ENCODE measurements around the gene HOXA11.

HOXA11 gene

GRCh38 chr7:27194686-27195379, 9.8 kb upstream of the HOXA11 start:
- DNase-seq, result no peak
- intact Hi-C loops (cut with DNase I), result loop anchor here (5.0 kb wide), 2 partner anchors 577 to 882 kb away; no protein-coding TSS in a partner anchor

DNA sequence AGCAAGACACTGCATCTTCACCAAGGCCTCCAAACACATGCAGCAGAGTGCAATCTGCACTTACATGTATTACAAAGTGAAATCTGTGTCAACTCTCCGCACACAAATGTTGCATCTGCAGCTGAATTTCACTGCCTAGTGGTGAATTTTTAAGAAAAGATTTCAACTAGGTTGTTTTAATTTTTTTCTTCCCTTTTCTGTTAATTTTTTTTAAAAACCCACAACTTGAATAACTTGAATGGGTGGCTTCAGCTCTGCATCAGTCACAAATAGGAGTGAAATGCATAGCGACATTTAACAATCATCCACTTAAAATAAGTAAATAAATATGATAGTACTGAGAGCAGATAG, 8.9 kb upstream of the HOXA11 start:
- DNase-seq, result no peak
- intact Hi-C loops (cut with DNase I), result no loop called here

DNA sequence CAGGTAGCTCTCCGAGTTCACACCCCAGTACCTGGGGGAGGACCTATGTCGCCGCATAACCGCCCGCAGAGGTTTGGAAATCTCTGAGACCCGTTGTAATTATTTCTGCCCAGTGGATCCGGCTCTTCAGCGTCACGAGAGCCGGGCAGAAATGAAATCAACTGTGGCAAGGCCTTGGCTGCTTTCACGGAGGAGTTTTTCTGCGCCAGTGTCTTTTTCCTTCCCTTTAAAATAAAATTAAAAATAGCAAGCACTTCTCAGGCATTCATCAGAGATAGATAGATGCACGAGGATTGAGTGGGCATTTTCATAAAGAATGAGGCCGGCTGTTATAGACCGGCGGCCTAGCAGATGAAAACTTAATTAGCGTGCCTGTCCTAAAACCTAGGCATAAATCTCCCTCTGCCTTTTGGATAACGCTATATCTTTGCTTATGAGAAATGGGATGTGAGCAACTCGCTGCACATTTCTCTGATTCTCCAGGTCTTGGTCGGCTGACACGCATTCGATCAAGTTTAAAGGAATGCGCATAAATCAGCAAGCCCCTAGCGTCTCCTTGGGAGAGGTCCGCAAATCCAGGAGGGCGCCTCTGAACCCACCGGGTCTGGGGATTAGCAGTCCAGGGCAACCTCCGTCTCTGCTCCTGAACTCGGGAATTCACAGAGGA, 8.4 kb upstream of the HOXA11 start:
- peak in 2 of 10 donors; percentile 1 to 30 for DNase-seq
- intact Hi-C loops (cut with DNase I), result no loop called here

DNA sequence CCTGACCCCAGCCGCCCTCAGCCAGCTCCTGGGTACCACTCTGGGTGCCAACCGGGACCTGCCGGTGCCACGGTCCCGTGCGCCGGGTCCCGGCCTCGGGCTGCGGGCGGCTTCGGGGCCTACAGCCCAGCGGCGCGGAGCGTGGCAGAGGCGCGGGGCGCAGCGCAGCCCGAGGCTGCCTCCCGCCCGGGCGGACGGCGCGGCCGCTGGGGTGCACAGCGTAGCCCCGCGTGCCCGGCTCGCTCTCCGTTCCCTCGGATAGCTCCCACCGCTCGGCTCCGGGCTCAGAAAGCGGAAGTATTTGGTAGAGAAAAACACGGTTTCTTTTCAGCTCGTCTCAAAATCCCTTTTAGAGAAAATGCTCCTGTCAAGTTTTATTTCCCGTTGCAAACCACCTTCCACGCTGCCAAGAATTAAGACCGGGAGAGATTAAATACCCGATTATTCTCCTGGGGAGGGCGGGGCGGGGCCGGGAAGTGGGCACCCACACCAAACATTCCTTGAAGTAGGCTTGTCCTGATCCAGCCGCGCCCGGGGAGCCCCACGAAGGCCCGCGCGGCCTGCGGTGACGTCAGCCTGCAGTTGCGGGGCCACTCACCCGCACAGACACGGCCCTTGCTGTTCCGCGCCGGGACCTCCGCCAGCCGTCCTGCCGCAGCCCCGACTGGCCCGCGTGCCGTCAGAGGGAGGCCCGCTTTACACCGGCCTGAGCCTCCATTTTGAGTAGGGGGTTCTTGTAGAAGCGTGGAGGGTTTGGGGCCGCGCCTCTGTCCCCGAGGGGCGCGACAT, 7.7 kb upstream of the HOXA11 start:
- DNase-seq, result peak in 3 of 10 donors; percentile 1 to 52 (median 21)
- intact Hi-C loops (cut with DNase I), result no loop called here

GRCh38 chr7:27191833-27192545, 7.0 kb upstream of the HOXA11 start:
- intact Hi-C loops (cut with DNase I), result no loop called here
- DNase-seq, result peak in 3 of 10 donors; percentile 5 to 83 (median 67)

- peak in 2 of 10 donors; percentile 18 to 66 for DNase-seq
- intact Hi-C loops (cut with DNase I), result no loop called here
These were observed 6.2 kb upstream of the HOXA11 start for GRCh38 chr7:27191161-27191731.

- intact Hi-C loops (cut with DNase I), result no loop called here
- peak in 1 of 10 donors; percentile 41 for DNase-seq
These were observed 5.1 kb upstream of the HOXA11 start for GRCh38 chr7:27189997-27190748.

GRCh38 chr7:27189295-27189996, 4.4 kb upstream of the HOXA11 start:
- DNase-seq, result peak in 2 of 10 donors; percentile 3 to 56
- intact Hi-C loops (cut with DNase I), result no loop called here

GRCh38 chr7:27188386-27189294, 3.6 kb upstream of the HOXA11 start:
- intact Hi-C loops (cut with DNase I), result no loop called here
- DNase-seq, result peak in 2 of 10 donors; percentile 5 to 61

DNA sequence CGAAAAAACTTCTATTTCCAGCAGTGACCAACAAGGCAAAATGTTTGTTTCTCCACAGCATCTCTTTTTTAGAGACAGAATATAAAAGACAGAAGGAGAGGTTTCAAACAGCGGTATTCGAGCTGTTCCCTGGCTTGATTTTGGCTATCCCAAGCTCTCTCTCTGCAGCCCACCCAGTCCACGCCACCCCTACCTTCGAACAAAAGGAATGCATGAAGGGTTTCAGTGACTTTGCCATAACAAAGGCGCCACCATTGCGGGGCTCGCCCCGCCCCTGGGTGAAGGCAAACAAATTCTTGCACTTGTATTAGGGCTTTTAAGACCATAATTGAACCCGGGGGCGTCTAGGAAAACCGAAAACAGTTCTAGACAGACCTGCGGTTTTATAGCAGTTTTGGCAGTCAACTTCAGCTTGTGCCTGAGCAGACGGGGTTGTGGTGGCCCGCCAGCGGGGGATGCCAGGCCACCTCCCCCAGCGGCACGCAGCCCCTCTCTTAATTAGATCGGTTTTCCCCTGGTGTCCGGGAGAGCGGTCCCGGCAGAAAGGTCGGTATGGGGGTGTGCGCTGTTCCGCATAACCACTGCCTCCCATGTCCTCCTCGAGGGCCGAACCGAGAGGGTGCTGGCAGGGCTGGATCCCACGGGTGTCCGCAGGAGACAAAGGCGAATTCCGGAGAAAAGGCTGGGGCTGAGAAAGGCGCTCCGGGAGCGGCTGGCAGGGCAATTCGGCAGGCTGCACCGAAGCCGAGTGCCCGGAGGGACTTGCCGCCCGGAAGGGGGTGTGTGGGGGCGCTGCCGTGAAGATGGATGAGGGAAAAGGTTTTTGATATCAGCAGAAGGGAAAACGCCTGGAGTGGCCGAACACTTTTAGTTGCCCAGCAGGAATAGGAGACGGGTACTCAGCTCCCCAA, 2.7 kb upstream of the HOXA11 start:
- intact Hi-C loops (cut with DNase I), result no loop called here
- DNase-seq, result peak in 3 of 10 donors; percentile 9 to 72 (median 68)

GRCh38 chr7:27186668-27187474, 1.8 kb upstream of the HOXA11 start:
- intact Hi-C loops (cut with DNase I), result no loop called here
- peak in 1 of 10 donors; percentile 26 for DNase-seq

DNA sequence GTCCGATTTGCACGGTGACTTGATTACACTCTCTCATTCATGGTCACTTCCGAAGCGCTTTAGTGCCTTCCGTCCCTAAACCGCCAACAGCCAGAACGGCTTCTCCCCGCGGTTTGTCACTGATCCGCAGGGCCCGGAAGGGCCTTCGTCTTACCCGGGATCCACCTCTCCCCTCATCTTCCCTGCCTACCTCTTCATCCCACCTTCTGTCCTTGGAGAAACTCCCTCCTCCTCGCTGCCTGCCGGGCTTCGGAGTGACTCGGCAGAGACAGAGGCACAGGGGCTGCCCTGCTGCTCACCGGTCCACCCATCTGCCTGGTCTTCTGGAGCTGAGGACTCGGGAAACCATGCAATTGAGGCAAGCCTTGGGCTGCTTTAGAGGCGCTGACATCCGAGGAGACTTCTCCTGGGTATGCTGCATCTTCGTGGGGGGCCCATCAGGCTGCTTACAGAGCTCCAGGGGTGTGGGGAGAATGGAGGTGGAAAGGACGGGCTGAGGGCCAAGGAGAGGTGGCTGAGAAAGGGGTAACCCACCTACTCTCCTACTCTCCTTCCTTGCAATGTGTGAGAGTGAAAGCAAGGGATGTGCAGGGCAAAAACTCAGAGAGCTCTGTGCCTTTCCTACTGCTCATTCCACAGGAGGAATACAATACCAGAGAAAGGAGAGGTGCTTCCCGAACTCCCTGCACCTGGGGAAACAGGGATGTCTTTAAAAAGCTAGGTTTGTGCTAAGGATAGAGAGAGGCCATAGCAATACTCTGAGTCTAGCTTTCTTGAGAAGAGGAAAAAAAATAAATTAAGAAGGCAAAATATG, 1.0 kb upstream of the HOXA11 start:
- peak in 2 of 10 donors; percentile 4 to 60 for DNase-seq
- intact Hi-C loops (cut with DNase I), result no loop called here

DNA sequence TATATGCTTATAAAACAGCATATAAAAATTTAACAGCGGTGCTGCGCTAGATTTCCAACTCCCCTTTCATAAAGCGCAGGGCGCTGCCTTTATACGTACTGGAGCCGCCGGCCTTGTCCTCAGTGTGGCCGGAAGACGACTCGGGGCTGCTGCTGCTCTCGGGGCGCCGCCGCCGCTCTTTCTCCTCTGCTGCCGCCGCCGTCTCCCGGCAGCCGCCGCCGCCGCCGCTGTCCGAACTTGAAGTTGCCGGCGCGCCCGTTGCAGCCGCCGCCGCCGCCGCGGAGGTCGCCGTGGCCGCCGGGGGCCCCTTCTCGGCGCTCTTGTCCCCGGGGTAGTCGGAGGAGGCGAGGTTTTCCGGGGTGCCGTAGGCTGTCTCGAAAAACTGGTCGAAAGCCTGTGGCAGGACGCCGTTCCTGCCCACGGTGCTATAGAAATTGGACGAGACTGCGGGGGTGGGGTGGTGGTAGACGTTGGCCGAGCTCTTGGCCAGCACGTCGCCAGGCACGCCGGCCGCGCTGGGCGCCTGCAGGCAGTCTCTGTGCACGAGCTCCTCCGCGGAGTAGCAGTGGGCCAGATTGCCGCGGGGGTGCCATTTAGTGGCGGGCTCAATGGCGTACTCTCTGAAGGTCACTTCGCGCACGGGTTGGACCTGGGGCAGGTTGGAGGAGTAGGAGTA, 557 bp downstream of the HOXA11 start:
- DNase-seq, result peak in 3 of 10 donors; percentile 12 to 82 (median 75)
- intact Hi-C loops (cut with DNase I), result no loop called here

- intact Hi-C loops (cut with DNase I), result no loop called here
- DNase-seq, result peak in 1 of 10 donors; percentile 48
These were observed 1.2 kb downstream of the HOXA11 start for GRCh38 chr7:27183682-27184336.

Measured in posterior cingulate gyrus (tissue), 11 donors.